GOT3 (cell line): ENCODE results near the gene TMEM207.
"Not testable (repeated sequence)": the region's sequence is repeated elsewhere in the genome, so short reads cannot be mapped to it uniquely, and the experiment has no call there.

Experiments used
- DNase-seq: peaks from one replicate; lab custom pipeline; 2025; ENCODE audit warnings: mixed read lengths; lab: John Stamatoyannopoulos, UW

Gene TMEM207

GRCh38 chr3:190449801-190450200 lies at the start of gene TMEM207:
Gene TMEM207, minus strand, starts transcription at chr3:190449901. Its CDS starts 92 bp downstream, at chr3:190449809.
- no peak for DNase-seq

- no peak for DNase-seq
These were observed 49.4 kb upstream of the TMEM207 start for GRCh38 chr3:190499122-190499521.

- DNase-seq = no peak
These were observed 48.6 kb upstream of the TMEM207 start for GRCh38 chr3:190498293-190498692.

- DNase-seq = no peak
These were observed 48.1 kb upstream of the TMEM207 start for GRCh38 chr3:190497811-190498210.

GRCh38 chr3:190496859-190497258 lies 47.2 kb upstream of the TMEM207 start:
- DNase-seq = no peak

GRCh38 chr3:190495796-190496195 lies 46.1 kb upstream of the TMEM207 start:
- no peak for DNase-seq

GRCh38 chr3:190495354-190495753 lies 45.7 kb upstream of the TMEM207 start:
- no peak for DNase-seq

GRCh38 chr3:190494907-190495306 lies 45.2 kb upstream of the TMEM207 start:
- DNase-seq = no peak

GRCh38 chr3:190492966-190493365 lies 43.3 kb upstream of the TMEM207 start:
- no peak for DNase-seq

GRCh38 chr3:190492129-190492528 lies 42.4 kb upstream of the TMEM207 start:
- DNase-seq = no peak

- no peak for DNase-seq
These were observed 41.9 kb upstream of the TMEM207 start for GRCh38 chr3:190491533-190492054.

- DNase-seq = no peak
These were observed 37.4 kb upstream of the TMEM207 start for GRCh38 chr3:190486908-190487607.

GRCh38 chr3:190486533-190486864 lies 36.8 kb upstream of the TMEM207 start:
- DNase-seq = no peak

- DNase-seq = no peak
These were observed 36.3 kb upstream of the TMEM207 start for GRCh38 chr3:190485830-190486532.

GRCh38 chr3:190481779-190482178 lies 32.1 kb upstream of the TMEM207 start:
- DNase-seq = no peak

GRCh38 chr3:190473261-190473660 lies 23.6 kb upstream of the TMEM207 start:
- DNase-seq = not testable (repeated sequence)

- no peak for DNase-seq
These were observed 18.2 kb upstream of the TMEM207 start for GRCh38 chr3:190467922-190468321.

GRCh38 chr3:190458040-190458439 lies 8.3 kb upstream of the TMEM207 start:
- no peak for DNase-seq

- no peak for DNase-seq
These were observed 7.1 kb upstream of the TMEM207 start for GRCh38 chr3:190456770-190457169.

- DNase-seq = no peak
These were observed 6.1 kb upstream of the TMEM207 start for GRCh38 chr3:190455828-190456227.

GRCh38 chr3:190448256-190448655 lies 1.4 kb downstream of the TMEM207 start:
- DNase-seq = no peak

GRCh38 chr3:190446573-190447279 lies 3.0 kb downstream of the TMEM207 start:
- no peak for DNase-seq
